Muscle of back (tissue), 13 donors: ENCODE measurements around the gene KATNB1. TPM values are rescaled to one million over a fixed set of nuclear protein-coding genes. Genes with fewer than 3 reads are reported as not detected.
A peak's percentile ranks its signal among the peaks of the same experiment; 100 is the strongest.

Experiments
- DNase-seq, 3 donors: peaks; one replicate each; pipeline versions ENCODE4 v3.0.0 to v3.0.0-alpha.2; 2013
- long read RNA-seq, 9 donors: transcript quantifications; one replicate each; lab custom pipeline, GENCODE V29; 2026
- polyA plus RNA-seq, 10 donors: library from polyadenylated mRNA; unstranded; fragments of 120-200 nt; gene quantifications; one replicate each; pipeline ENCODE4 v1.2.1, GENCODE V29; 2013; ENCODE audit not compliant: insufficient read length in 10 of 10

KATNB1 gene
- polyA plus RNA-seq, result 10 to 100 TPM; 22.5 to 46.2 (median 36.3) TPM
- long read RNA-seq, donor 1, partial matches to known transcripts, result 0 of 3 reads
- long read RNA-seq, donor 1, other reads (novel, unspliced or antisense), result 0 of 3 reads
- long read RNA-seq, donor 2, partial matches to known transcripts, result 9 of 11 reads
- long read RNA-seq, donor 2, other reads (novel, unspliced or antisense), result 0 of 11 reads
- long read RNA-seq, donor 3, result 0 reads
- long read RNA-seq, donor 4, partial matches to known transcripts, result 0 of 1 reads
- long read RNA-seq, donor 4, other reads (novel, unspliced or antisense), result 0 of 1 reads
- long read RNA-seq, donor 5, partial matches to known transcripts, result 0 of 2 reads
- long read RNA-seq, donor 5, other reads (novel, unspliced or antisense), result 0 of 2 reads
- long read RNA-seq, donor 6, transcript KATNB1-201 (20 exons, 2,664 nt), result major isoform, 5 of 5 reads
- long read RNA-seq, donor 6, partial matches to known transcripts, result 0 of 5 reads
- long read RNA-seq, donor 6, other reads (novel, unspliced or antisense), result 0 of 5 reads
- long read RNA-seq, donor 7, partial matches to known transcripts, result 0 of 2 reads
- long read RNA-seq, donor 7, other reads (novel, unspliced or antisense), result 0 of 2 reads
- long read RNA-seq, donor 8, partial matches to known transcripts, result 0 of 1 reads
- long read RNA-seq, donor 8, other reads (novel, unspliced or antisense), result 0 of 1 reads
- long read RNA-seq, donor 9, partial matches to known transcripts, result 0 of 1 reads
- long read RNA-seq, donor 9, other reads (novel, unspliced or antisense), result 0 of 1 reads

- DNase-seq, result peak in 1 of 3 donors; percentile 30
These were observed at the start of gene KATNB1 for GRCh38 chr16:57735755-57736418. Gene KATNB1 (plus strand): TSS chr16:57735770. CDS start chr16:57737244, 1,474 bp downstream.

GRCh38 chr16:57686577-57686976, 49.0 kb upstream of the KATNB1 start:
- DNase-seq, result no peak

GRCh38 chr16:57687363-57687929, 48.1 kb upstream of the KATNB1 start:
- no peak for DNase-seq

- DNase-seq, result no peak
These were observed 47.0 kb upstream of the KATNB1 start for GRCh38 chr16:57688487-57688986.

GRCh38 chr16:57688987-57689761, 46.4 kb upstream of the KATNB1 start:
- DNase-seq, result no peak

- DNase-seq, result peak in 2 of 3 donors; percentile 14 to 47
These were observed 45.6 kb upstream of the KATNB1 start for GRCh38 chr16:57689762-57690558.

GRCh38 chr16:57690782-57691471, 44.6 kb upstream of the KATNB1 start:
- no peak for DNase-seq

- no peak for DNase-seq
These were observed 42.9 kb upstream of the KATNB1 start for GRCh38 chr16:57692636-57693035.

- DNase-seq, result no peak
These were observed 42.0 kb upstream of the KATNB1 start for GRCh38 chr16:57693550-57693949.

- DNase-seq, result no peak
These were observed 41.3 kb upstream of the KATNB1 start for GRCh38 chr16:57694231-57694724.

- peak in 2 of 3 donors; percentile 20 to 67 for DNase-seq
These were observed 40.6 kb upstream of the KATNB1 start, which contains the start of gene DRC7 for GRCh38 chr16:57694725-57695679. Gene DRC7 (plus strand): TSS chr16:57694806. CDS start chr16:57697950, 3,144 bp downstream.

- DNase-seq, result no peak
These were observed 39.9 kb upstream of the KATNB1 start for GRCh38 chr16:57695680-57696069.

- no peak for DNase-seq
These were observed 39.3 kb upstream of the KATNB1 start for GRCh38 chr16:57696240-57696639.

- no peak for DNase-seq
These were observed 37.6 kb upstream of the KATNB1 start for GRCh38 chr16:57697896-57698537.

- DNase-seq, result no peak
These were observed 36.7 kb upstream of the KATNB1 start for GRCh38 chr16:57698812-57699405.

- no peak for DNase-seq
These were observed 36.1 kb upstream of the KATNB1 start for GRCh38 chr16:57699481-57699880.

GRCh38 chr16:57699899-57700298, 35.7 kb upstream of the KATNB1 start:
- DNase-seq, result no peak
